Testis (tissue), 2 donors: ENCODE measurements around the gene ZNRF2.

ENCODE experiments used
- POLR2A ChIP-seq: fragments of 450-650 bp; IDR thresholded peaks from one replicate; pipeline ENCODE4 v1.6.1; 2017; ENCODE audit warnings: antibody characterized with exemption, mild to moderate bottlenecking, moderate library complexity
- TF ChIP-seq, protein P1 (sequence below), 3 experiments: fragments of 450-650 bp in 2 of 3; fragments of 200-600 bp in 1 of 3; sonication (generic) in 1 of 3; IDR thresholded peaks; one replicate each; pipeline ENCODE4 v1.5.1; 2016 to 2019; ENCODE audit warnings: antibody characterized with exemption in 3 of 3, mild to moderate bottlenecking in 2 of 3, moderate library complexity in 1 of 3

DNA sequence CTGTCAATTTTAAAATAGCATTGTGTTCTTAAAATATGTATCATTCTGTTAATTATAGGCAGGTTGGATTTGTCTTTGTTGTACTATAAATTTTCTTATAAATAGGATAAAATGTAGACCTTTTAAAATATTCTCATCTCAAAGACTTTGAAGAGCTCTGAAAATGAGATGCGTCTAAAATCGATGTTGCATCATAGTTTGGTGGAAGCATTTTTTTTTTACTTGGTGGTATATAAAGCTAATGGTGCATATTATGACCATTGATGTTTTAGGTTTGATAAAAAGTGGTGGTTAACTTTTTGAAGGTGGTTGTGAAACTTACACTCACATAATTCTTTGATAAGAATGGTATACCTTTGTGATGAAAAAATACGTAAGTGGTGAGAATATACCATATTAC, 69.1 kb downstream of the ZNRF2 start:
- TF ChIP-seq, protein P1, sequence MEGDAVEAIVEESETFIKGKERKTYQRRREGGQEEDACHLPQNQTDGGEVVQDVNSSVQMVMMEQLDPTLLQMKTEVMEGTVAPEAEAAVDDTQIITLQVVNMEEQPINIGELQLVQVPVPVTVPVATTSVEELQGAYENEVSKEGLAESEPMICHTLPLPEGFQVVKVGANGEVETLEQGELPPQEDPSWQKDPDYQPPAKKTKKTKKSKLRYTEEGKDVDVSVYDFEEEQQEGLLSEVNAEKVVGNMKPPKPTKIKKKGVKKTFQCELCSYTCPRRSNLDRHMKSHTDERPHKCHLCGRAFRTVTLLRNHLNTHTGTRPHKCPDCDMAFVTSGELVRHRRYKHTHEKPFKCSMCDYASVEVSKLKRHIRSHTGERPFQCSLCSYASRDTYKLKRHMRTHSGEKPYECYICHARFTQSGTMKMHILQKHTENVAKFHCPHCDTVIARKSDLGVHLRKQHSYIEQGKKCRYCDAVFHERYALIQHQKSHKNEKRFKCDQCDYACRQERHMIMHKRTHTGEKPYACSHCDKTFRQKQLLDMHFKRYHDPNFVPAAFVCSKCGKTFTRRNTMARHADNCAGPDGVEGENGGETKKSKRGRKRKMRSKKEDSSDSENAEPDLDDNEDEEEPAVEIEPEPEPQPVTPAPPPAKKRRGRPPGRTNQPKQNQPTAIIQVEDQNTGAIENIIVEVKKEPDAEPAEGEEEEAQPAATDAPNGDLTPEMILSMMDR (IDR thresholded peaks at IDR 0.05): no peak
- no peak for TF ChIP-seq POLR2A
